Neural cell (in vitro differentiated cells): Measurements from ENCODE around the gene PC. TPM values are rescaled to one million over a fixed set of nuclear protein-coding genes. Genes with fewer than 3 reads are reported as not detected.

ENCODE experiments used
- H2AFZ ChIP-seq: fragments of 200-600, 300-800 bp; sonication (generic), shearing (Covaris generic); 2 replicates; pipeline ENCODE4 v1.6.0; 2014; ENCODE audit warnings: low read depth, mild to moderate bottlenecking, antibody characterized with exemption, low read length, moderate library complexity
- H3F3A ChIP-seq: fragments of 200-600 bp; shearing (Covaris generic); 2 replicates; pipeline ENCODE4 v1.6.1; 2016; ENCODE audit warnings: mild to moderate bottlenecking, moderate library complexity, mixed read lengths, antibody characterized with exemption, low read length; ENCODE audit not compliant: insufficient read depth, poor library complexity, severe bottlenecking
- H3K27ac ChIP-seq: fragments of 200-600, 300-800 bp; sonication (generic), shearing (Covaris generic); 2 replicates; pipeline ENCODE4 v1.5.1; 2014; ENCODE audit warnings: mild to moderate bottlenecking, low read length, moderate library complexity
- H3K27me3 ChIP-seq: fragments of 300-800, 200-600 bp; sonication (generic), shearing (Covaris generic); 2 replicates; pipeline ENCODE4 v1.6.0; 2014; ENCODE audit warnings: mild to moderate bottlenecking, low read depth, low read length, moderate library complexity; ENCODE audit not compliant: insufficient read depth
- H3K36me3 ChIP-seq: fragments of 300-800, 200-600 bp; sonication (generic), shearing (Covaris generic); 2 replicates; pipeline ENCODE4 v1.5.1; 2014; ENCODE audit warnings: mild to moderate bottlenecking, antibody characterized with exemption, low read length, moderate library complexity; ENCODE audit not compliant: insufficient read depth
- H3K4me2 ChIP-seq: fragments of 300-800, 200-600 bp; sonication (generic), shearing (Covaris generic); 2 replicates; pipeline ENCODE4 v1.6.0; 2014; ENCODE audit warnings: mild to moderate bottlenecking, low read length
- H3K4me3 ChIP-seq: fragments of 300-800, 200-600 bp; sonication (generic), shearing (Covaris generic); 2 replicates; pipeline ENCODE4 v1.5.1; 2014; ENCODE audit warnings: mild to moderate bottlenecking, low read length, moderate library complexity
- H3K79me2 ChIP-seq: fragments of 200-600 bp; shearing (Covaris generic); replicated peaks from 2 replicates; pipeline ENCODE4 v1.6.0; 2014; ENCODE audit warnings: mild to moderate bottlenecking, low read length, moderate library complexity; ENCODE audit not compliant: insufficient read depth
- H3K9ac ChIP-seq: fragments of 300-800, 200-600 bp; sonication (generic), shearing (Covaris generic); 2 replicates; pipeline ENCODE4 v1.6.1; 2016; ENCODE audit warnings: mild to moderate bottlenecking, low read length, mixed read lengths
- H3K9me2 ChIP-seq: fragments of 200-600 bp; shearing (Covaris generic); 2 replicates; pipeline ENCODE4 v1.6.1; 2016; ENCODE audit warnings: mild to moderate bottlenecking, low read length, mixed read lengths; ENCODE audit not compliant: insufficient read depth
- H3K9me3 ChIP-seq: fragments of 200-600, 300-800 bp; sonication (generic), shearing (Covaris generic); 2 replicates; pipeline ENCODE4 v1.6.1; 2016; ENCODE audit warnings: mild to moderate bottlenecking, mixed run types, low read length, moderate library complexity, mixed read lengths
- H4K20me1 ChIP-seq: fragments of 200-600 bp; shearing (Covaris generic); 2 replicates; pipeline ENCODE4 v1.6.1; 2016; ENCODE audit warnings: mild to moderate bottlenecking, mixed run types; ENCODE audit not compliant: insufficient read depth
- CTCF ChIP-seq: fragments of 450-650 bp; IDR thresholded peaks from 2 replicates; pipeline ENCODE4 v1.5.1; 2014; ENCODE audit warnings: antibody characterized with exemption, mild to moderate bottlenecking, moderate library complexity; ENCODE audit not compliant: poor library complexity, severe bottlenecking
- EP300 ChIP-seq: fragments of 450-650 bp; conservative IDR thresholded peaks from 2 replicates; pipeline ENCODE4 v1.6.1; 2014; ENCODE audit warnings: antibody characterized with exemption, mild to moderate bottlenecking, moderate library complexity; ENCODE audit not compliant: poor library complexity, severe bottlenecking
- EZH2 ChIP-seq: fragments of 200-600, 300-800 bp; shearing (Covaris generic), sonication (generic); IDR thresholded peaks from 2 replicates; pipeline ENCODE4 v1.6.1; 2014; ENCODE audit warnings: antibody characterized with exemption, low read length, borderline replicate concordance, mild to moderate bottlenecking; ENCODE audit not compliant: insufficient read depth, poor library complexity, severe bottlenecking
- MXI1 ChIP-seq: fragments of 450-650 bp; conservative IDR thresholded peaks from 2 replicates; pipeline ENCODE4 v1.6.1; 2014; ENCODE audit warnings: antibody characterized with exemption, mild to moderate bottlenecking; ENCODE audit not compliant: poor library complexity, severe bottlenecking
- POLR2AphosphoS5 ChIP-seq: IDR thresholded peaks from 2 replicates; pipeline ENCODE4 v1.6.1; 2012
- RAD21 ChIP-seq: fragments of 450-650 bp; conservative IDR thresholded peaks from 2 replicates; pipeline ENCODE4 v1.6.1; 2014; ENCODE audit warnings: antibody characterized with exemption, mild to moderate bottlenecking, moderate library complexity
- REST ChIP-seq: IDR thresholded peaks from 2 replicates; pipeline ENCODE4 v1.6.1; 2012; ENCODE audit warnings: borderline replicate concordance
- SMC3 ChIP-seq: fragments of 450-650 bp; conservative IDR thresholded peaks from 2 replicates; pipeline ENCODE4 v1.6.1; 2014; ENCODE audit warnings: antibody characterized with exemption, mild to moderate bottlenecking, moderate library complexity; ENCODE audit not compliant: poor library complexity
- TAF1 ChIP-seq: IDR thresholded peaks from 2 replicates; pipeline ENCODE4 v1.6.1; 2012; ENCODE audit warnings: low read depth
- polyA plus RNA-seq: library from polyadenylated mRNA; depleted of rRNA; stranded (reverse); fragments of >200 nt; gene quantifications from 2 replicates; pipeline ENCODE4 v1.2.3, GENCODE V29; 2014

The PC gene
- polyA plus RNA-seq, 1 donor from 2014 or later: 8.9 TPM

- no peaks in the 10 kb centered on the region for H3K27me3 ChIP-seq
- no peaks in the 10 kb centered on the region for H3K9me3 ChIP-seq
- H3K79me2 ChIP-seq: no peaks in the 10 kb centered on the region
- H2AFZ ChIP-seq: no peak overlapping the region
- H3K27ac ChIP-seq: no peak overlapping the region
- no peak overlapping the region for H3K4me2 ChIP-seq
- no peaks in the 10 kb centered on the region for H3K9me2 ChIP-seq
- H3K4me3 ChIP-seq: no peak overlapping the region
- no peak overlapping the region for H3K9ac ChIP-seq
- no peaks in the 10 kb centered on the region for H4K20me1 ChIP-seq
- TF ChIP-seq RAD21 (no peak), SMC3 (no peak), TAF1 (no peak), REST (no peak), EP300 (no peak), POLR2AphosphoS5 (no peak), MXI1 (no peak), EZH2 (no peak), CTCF (no peak)
- no peaks in the 10 kb centered on the region for H3F3A ChIP-seq
- H3K36me3 ChIP-seq: no peaks in the 10 kb centered on the region
Observed at GRCh38 chr11:66919923-66920322, 38.3 kb downstream of the PC start.

GRCh38 chr11:66918741-66919140 is 39.4 kb downstream of the PC start:
- no peak overlapping the region for H3K9ac ChIP-seq
- no peaks in the 10 kb centered on the region for H4K20me1 ChIP-seq
- no peaks in the 10 kb centered on the region for H3K36me3 ChIP-seq
- H2AFZ ChIP-seq: no peak overlapping the region
- H3F3A ChIP-seq: no peaks in the 10 kb centered on the region
- H3K27me3 ChIP-seq: no peaks in the 10 kb centered on the region
- H3K4me3 ChIP-seq: no peak overlapping the region
- no peak overlapping the region for H3K27ac ChIP-seq
- no peaks in the 10 kb centered on the region for H3K79me2 ChIP-seq
- H3K9me3 ChIP-seq: no peaks in the 10 kb centered on the region
- TF ChIP-seq SMC3 (no peak), RAD21 (no peak), EP300 (no peak), MXI1 (no peak), TAF1 (no peak), EZH2 (no peak), CTCF (no peak), POLR2AphosphoS5 (no peak), REST (no peak)
- H3K4me2 ChIP-seq: no peak overlapping the region
- H3K9me2 ChIP-seq: no peaks in the 10 kb centered on the region
